Activated naive CD4-positive, alpha-beta T cell treated with anti-CD3 and anti-CD28 coated beads for 36 hours (primary cell): ENCODE measurements around the gene LAMP5. TPM values are rescaled to one million over a fixed set of nuclear protein-coding genes. Genes with fewer than 3 reads are reported as not detected.

Experiments
- CTCF ChIA-PET: fragments of 350-600 bp; sonication (Branson Sonifier 250); formaldehyde crosslinking; loops from one replicate; lab custom pipeline; 2021; ENCODE audit warnings: antibody characterized with exemption; lab: Charles Lee
- DNase-seq: peaks from one replicate; pipeline ENCODE4 v3.0.0-alpha.2; 2020
- H3K27ac Mint-ChIP-seq: one replicate; pipeline ENCODE4 v1.8.0; 2021; ENCODE audit warnings: mild to moderate bottlenecking, mixed read lengths
- H3K27me3 Mint-ChIP-seq: one replicate; pipeline ENCODE4 v1.8.0; 2021; ENCODE audit warnings: low read depth, mixed read lengths
- H3K36me3 Mint-ChIP-seq: one replicate; pipeline ENCODE4 v1.8.0; 2021; ENCODE audit warnings: low read depth, mixed read lengths
- H3K4me1 Mint-ChIP-seq: one replicate; pipeline ENCODE4 v1.8.0; 2021; ENCODE audit warnings: low read depth, mixed read lengths
- H3K4me3 Mint-ChIP-seq: one replicate; pipeline ENCODE4 v1.8.0; 2021; ENCODE audit warnings: mild to moderate bottlenecking, moderate library complexity, mixed read lengths
- H3K9me3 Mint-ChIP-seq: one replicate; pipeline ENCODE4 v1.8.0; 2021; ENCODE audit warnings: mixed read lengths
- intact Hi-C: fragments of 100-400 bp; cut with micrococcal nuclease; formaldehyde crosslinking; loops from one replicate; pipeline ENCODE4 v1.15.1; 2023
- total RNA-seq, 2 experiments: library from RNA; stranded (reverse); gene quantifications; one replicate each; pipeline ENCODE4 v1.2.3, GENCODE V29; 2021

The LAMP5 gene
- total RNA-seq, 2 experiments from 2014 or later = not detected

DNA sequence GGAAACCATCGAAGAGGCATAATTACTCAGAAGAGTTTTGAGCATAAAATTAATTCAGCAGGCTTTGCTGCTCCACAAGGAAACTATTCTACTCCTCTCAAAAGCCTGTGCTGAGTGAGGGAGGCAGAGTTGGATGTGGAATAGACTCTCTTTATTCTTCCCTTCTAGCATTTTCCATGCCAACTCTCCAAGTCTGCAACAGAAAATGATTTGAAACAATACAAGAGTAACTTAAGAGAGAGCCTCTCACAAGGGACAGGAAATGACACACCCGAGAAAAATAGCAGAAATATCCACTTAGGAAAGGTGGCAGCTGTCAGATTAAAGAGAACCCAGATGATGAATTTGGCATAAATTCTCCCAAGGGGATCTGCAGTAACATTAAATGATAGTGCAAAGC, 26.3 kb upstream of the LAMP5 start:
- intact Hi-C loops = no loop called here
- Mint-ChIP-seq H3K27me3 (no peaks in the 10 kb centered on the region), H3K9me3 (peaks cover 1% of the 10 kb centered on the region), H3K4me1 (no peaks in the 10 kb centered on the region), H3K27ac (no peak overlapping the region), H3K36me3 (no peaks in the 10 kb centered on the region), H3K4me3 (no peak overlapping the region)
- CTCF ChIA-PET = no interaction called here
- DNase-seq = no peak

DNA sequence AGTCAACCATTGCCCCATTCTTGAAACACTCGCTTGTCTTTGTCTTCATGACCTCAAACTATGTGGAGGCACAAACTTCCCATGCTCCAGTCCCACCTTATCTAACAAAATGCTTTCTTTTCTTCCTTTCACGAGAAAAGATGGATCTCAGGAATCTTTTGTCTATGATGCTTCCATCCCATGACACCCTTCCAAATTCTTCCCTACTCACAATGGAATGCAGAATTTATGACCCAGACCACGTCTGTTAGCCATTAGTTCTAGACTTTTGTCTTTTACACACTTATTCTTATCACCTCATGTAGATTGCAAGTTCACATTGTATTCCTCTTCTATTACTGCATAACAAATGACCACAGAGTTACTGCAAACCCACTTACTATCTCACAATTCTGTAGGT, 24.2 kb upstream of the LAMP5 start:
- H3K4me1 Mint-ChIP-seq = no peaks in the 10 kb centered on the region
- intact Hi-C loops = no loop called here
- H3K27me3 Mint-ChIP-seq = no peaks in the 10 kb centered on the region
- H3K4me3 Mint-ChIP-seq = no peak overlapping the region
- CTCF ChIA-PET = no interaction called here
- H3K9me3 Mint-ChIP-seq = peaks cover 1% of the 10 kb centered on the region
- DNase-seq = no peak
- no peak overlapping the region for H3K27ac Mint-ChIP-seq
- no peaks in the 10 kb centered on the region for H3K36me3 Mint-ChIP-seq

- peaks cover 1% of the 10 kb centered on the region for H3K9me3 Mint-ChIP-seq
- intact Hi-C loops = no loop called here
- no peak overlapping the region for H3K4me3 Mint-ChIP-seq
- DNase-seq = no peak
- CTCF ChIA-PET = no interaction called here
- H3K36me3 Mint-ChIP-seq = no peaks in the 10 kb centered on the region
- H3K4me1 Mint-ChIP-seq = no peaks in the 10 kb centered on the region
- H3K27ac Mint-ChIP-seq = no peak overlapping the region
- no peaks in the 10 kb centered on the region for H3K27me3 Mint-ChIP-seq
Observed at GRCh38 chr20:9490631-9491030, 23.8 kb upstream of the LAMP5 start.

GRCh38 chr20:9491324-9491723, 23.1 kb upstream of the LAMP5 start:
- Mint-ChIP-seq H3K36me3 (no peaks in the 10 kb centered on the region), H3K27ac (no peak overlapping the region), H3K9me3 (peaks cover 1% of the 10 kb centered on the region), H3K27me3 (no peaks in the 10 kb centered on the region), H3K4me3 (no peak overlapping the region), H3K4me1 (no peaks in the 10 kb centered on the region)
- CTCF ChIA-PET = interaction anchor here (0.6 kb wide), 1 partner anchor 22 kb away, joined by 3 read pairs; no protein-coding TSS in a partner anchor
- no peak for DNase-seq
- intact Hi-C loops = no loop called here

GRCh38 chr20:9492067-9492466, 22.3 kb upstream of the LAMP5 start:
- no peaks in the 10 kb centered on the region for H3K27me3 Mint-ChIP-seq
- intact Hi-C loops = no loop called here
- no peak overlapping the region for H3K27ac Mint-ChIP-seq
- no peaks in the 10 kb centered on the region for H3K36me3 Mint-ChIP-seq
- CTCF ChIA-PET = interaction anchor here (0.6 kb wide), 1 partner anchor 23 kb away, joined by 3 read pairs; no protein-coding TSS in a partner anchor
- no peak for DNase-seq
- no peak overlapping the region for H3K4me3 Mint-ChIP-seq
- H3K4me1 Mint-ChIP-seq = no peaks in the 10 kb centered on the region
- H3K9me3 Mint-ChIP-seq = peaks cover 1% of the 10 kb centered on the region

DNA sequence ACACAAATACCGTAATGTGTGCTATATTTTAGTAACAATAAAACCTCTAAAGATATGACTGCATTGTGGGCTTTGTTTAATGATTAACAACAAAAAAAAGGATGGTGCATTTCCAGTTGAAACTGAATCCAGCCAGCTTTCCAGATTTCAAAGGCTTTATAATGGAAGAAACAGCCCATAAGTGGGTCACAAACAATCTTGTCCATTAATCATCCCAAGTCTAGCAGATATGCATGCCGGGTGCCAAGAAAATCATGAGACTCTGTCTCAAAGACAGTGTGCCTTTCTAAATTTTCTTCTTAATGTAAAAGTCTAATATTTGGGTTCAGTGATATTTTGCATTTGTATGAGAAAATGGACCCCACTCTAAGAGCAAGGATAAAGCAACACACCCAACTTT, 20.6 kb upstream of the LAMP5 start:
- intact Hi-C loops = no loop called here
- no peak for DNase-seq
- H3K36me3 Mint-ChIP-seq = no peaks in the 10 kb centered on the region

DNA sequence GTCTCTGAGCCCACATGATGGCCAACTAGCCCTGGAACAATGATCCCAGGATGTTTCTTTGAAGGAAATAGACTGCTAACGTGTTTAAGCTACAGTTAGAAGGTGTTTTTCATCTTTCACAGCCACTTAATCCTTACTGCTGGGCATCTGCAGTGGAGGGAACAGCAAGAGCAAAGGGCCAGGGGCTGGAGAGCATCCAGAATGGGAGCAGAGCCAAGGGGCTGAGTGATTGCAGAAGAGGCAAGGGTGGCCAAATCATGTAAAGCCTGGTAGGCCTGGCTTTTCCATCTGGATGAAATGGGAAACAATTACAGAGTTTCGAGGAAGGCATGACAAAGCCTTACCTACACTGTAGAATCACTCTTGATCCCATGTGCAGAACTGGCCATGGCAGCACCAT, 18.7 kb upstream of the LAMP5 start:
- no peaks in the 10 kb centered on the region for H3K27me3 Mint-ChIP-seq
- H3K4me1 Mint-ChIP-seq = no peaks in the 10 kb centered on the region
- intact Hi-C loops = no loop called here
- CTCF ChIA-PET = no interaction called here
- no peak overlapping the region for H3K27ac Mint-ChIP-seq
- H3K9me3 Mint-ChIP-seq = no peaks in the 10 kb centered on the region
- no peaks in the 10 kb centered on the region for H3K36me3 Mint-ChIP-seq
- no peak overlapping the region for H3K4me3 Mint-ChIP-seq
- no peak for DNase-seq

More for the DNA sequence above, 20.6 kb upstream of the LAMP5 start:
- Mint-ChIP-seq H3K4me1 (no peaks in the 10 kb centered on the region), H3K27ac (no peak overlapping the region), H3K4me3 (no peak overlapping the region), H3K27me3 (no peaks in the 10 kb centered on the region), H3K9me3 (peaks cover 1% of the 10 kb centered on the region)
- CTCF ChIA-PET = interaction anchor here (0.6 kb wide), 1 partner anchor 300 kb away, joined by 8 read pairs; no protein-coding TSS in a partner anchor

DNA sequence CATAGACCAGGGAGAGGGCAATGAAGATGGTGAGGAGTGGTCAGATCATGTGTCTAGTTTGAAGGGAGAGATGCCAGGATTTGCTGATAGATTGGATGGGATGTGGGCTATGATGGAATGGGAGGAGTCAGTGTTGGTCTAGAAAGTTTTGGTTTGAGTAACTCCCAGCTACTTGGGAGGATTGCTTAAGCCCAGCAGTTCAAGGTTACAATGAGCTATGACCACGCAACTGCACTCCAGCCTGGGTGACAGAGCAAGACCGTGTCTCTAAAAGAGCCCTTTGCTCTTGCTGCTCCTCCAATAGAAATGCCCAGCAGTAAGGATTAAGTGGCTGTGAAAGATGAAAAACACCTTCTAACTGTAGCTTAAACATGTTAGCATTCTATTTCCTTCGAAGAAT, 18.2 kb upstream of the LAMP5 start:
- H3K9me3 Mint-ChIP-seq = no peaks in the 10 kb centered on the region
- H3K36me3 Mint-ChIP-seq = no peaks in the 10 kb centered on the region
- H3K4me1 Mint-ChIP-seq = no peaks in the 10 kb centered on the region
- no peak overlapping the region for H3K4me3 Mint-ChIP-seq
- intact Hi-C loops = no loop called here
- H3K27me3 Mint-ChIP-seq = no peaks in the 10 kb centered on the region
- DNase-seq = no peak
- H3K27ac Mint-ChIP-seq = no peak overlapping the region
- CTCF ChIA-PET = no interaction called here

GRCh38 chr20:9498322-9498721, 16.1 kb upstream of the LAMP5 start:
- no peaks in the 10 kb centered on the region for H3K9me3 Mint-ChIP-seq
- no peaks in the 10 kb centered on the region for H3K27me3 Mint-ChIP-seq
- intact Hi-C loops = no loop called here
- CTCF ChIA-PET = no interaction called here
- H3K27ac Mint-ChIP-seq = no peak overlapping the region
- no peaks in the 10 kb centered on the region for H3K36me3 Mint-ChIP-seq
- no peaks in the 10 kb centered on the region for H3K4me1 Mint-ChIP-seq
- H3K4me3 Mint-ChIP-seq = no peak overlapping the region
- no peak for DNase-seq

DNA sequence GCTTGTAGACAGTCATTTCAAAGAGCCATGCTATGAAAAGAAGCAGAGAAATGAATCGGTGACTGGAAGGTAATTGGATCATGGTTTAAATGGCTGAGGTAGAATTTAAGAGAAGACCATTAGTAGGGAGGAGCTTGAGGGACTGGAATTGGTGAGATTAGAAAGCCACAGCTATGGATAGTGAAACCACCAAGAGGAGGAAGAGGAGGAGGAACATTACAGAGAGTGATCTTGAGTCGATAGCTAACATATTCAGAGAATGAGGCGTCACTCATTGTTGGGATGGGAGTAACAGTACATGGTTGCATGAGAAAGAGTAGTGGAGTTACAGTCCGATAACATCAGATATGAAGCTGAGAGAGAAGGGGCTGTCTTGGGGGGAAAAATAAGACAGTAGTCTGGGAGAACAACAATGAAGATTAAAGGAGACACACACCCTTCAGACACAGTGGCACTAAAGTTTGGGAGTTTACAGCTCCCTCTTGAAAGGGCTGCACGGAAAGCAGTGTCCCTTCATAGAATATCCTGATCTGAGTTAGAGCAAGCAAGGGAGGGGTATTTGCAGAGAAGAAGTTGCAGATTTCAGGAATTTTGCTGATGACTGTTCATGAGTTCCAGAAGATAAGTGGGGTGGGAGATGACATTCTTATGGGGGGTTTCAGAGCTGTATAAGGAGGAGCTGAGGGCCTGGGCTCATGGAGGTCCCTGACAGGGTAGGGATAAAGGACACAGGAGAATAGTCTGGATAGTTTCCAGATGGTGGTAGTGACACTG, 15.1 kb upstream of the LAMP5 start:
- CTCF ChIA-PET = interaction anchor here (0.7 kb wide), 1 partner anchor 91 kb away, joined by 3 read pairs; no protein-coding TSS in a partner anchor
- H3K4me1 Mint-ChIP-seq = no peaks in the 10 kb centered on the region
- intact Hi-C loops = no loop called here

GRCh38 chr20:9500121-9500520, 14.3 kb upstream of the LAMP5 start:
- intact Hi-C loops = no loop called here
- H3K4me3 Mint-ChIP-seq = no peak overlapping the region

More for the DNA sequence above, 15.1 kb upstream of the LAMP5 start:
- H3K4me3 Mint-ChIP-seq = no peak overlapping the region
- no peaks in the 10 kb centered on the region for H3K9me3 Mint-ChIP-seq
- H3K36me3 Mint-ChIP-seq = no peaks in the 10 kb centered on the region
- H3K27me3 Mint-ChIP-seq = peaks cover 6% of the 10 kb centered on the region
- H3K27ac Mint-ChIP-seq = no peak overlapping the region
- no peak for DNase-seq

DNA sequence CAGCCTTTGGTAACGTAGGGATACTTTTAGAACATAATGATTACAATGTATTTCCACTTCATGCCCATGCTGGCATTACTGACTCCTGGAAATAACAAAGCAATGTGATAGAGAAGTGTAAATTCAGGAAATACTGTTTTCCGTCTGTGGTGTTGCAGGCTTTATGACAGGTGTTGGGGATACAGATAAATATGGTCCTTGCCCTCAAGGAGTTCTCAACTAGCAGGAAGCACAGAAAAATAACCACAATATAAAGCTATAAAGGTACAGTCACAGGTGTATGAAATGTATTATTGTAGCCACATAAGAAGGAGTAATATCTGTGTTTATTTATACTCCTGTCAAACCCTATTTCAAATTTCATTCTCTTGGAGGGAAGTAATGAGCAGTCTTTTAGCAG, 12.9 kb upstream of the LAMP5 start:
- no peaks in the 10 kb centered on the region for H3K9me3 Mint-ChIP-seq
- no peaks in the 10 kb centered on the region for H3K36me3 Mint-ChIP-seq
- no peak overlapping the region for H3K4me3 Mint-ChIP-seq
- H3K27me3 Mint-ChIP-seq = peaks cover 13% of the 10 kb centered on the region
- CTCF ChIA-PET = no interaction called here
- intact Hi-C loops = no loop called here
- DNase-seq = no peak
- no peaks in the 10 kb centered on the region for H3K4me1 Mint-ChIP-seq
- no peak overlapping the region for H3K27ac Mint-ChIP-seq

More at GRCh38 chr20:9500121-9500520, 14.3 kb upstream of the LAMP5 start:
- Mint-ChIP-seq H3K27me3 (peaks cover 6% of the 10 kb centered on the region), H3K4me1 (no peaks in the 10 kb centered on the region), H3K36me3 (no peaks in the 10 kb centered on the region), H3K27ac (no peak overlapping the region), H3K9me3 (no peaks in the 10 kb centered on the region)
- no peak for DNase-seq
- CTCF ChIA-PET = no interaction called here

DNA sequence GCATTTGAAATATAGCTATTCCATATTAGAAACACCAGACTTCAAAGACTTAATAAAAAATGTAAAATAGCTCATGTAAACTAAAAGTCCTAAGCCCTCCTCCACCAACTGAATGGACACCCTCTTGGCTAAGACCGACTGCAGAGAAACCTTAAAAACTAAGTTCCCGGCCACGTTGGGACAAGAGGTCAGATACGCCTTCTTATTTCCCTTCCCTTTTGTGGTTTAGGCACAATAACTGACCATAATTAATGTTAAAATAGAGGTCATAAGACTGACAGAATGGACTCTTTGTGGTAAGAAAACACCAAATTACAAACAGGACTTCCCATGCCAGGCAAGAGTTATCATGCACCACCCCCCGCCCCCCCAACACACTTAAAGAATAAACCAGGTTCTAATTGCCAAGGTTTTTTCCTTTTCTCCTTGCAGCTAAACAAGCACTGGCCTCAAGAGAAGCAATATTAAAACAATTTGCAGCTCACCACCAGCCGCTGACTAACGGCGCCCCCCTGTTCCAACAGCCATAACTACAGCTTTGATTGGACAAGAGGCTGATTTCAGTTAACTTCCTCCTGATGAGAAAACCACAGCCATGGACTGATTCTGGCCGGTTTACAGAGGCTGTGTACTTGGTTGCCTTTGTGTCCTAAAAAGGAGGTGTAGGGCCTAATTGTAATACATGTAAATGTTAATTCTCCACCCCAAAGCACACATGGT, 10.7 kb upstream of the LAMP5 start:
- DNase-seq = no peak
- Mint-ChIP-seq H3K36me3 (no peaks in the 10 kb centered on the region), H3K27ac (no peak overlapping the region), H3K4me3 (no peak overlapping the region), H3K9me3 (no peaks in the 10 kb centered on the region), H3K4me1 (no peaks in the 10 kb centered on the region), H3K27me3 (peaks cover 26% of the 10 kb centered on the region)
- intact Hi-C loops = no loop called here
- CTCF ChIA-PET = no interaction called here
